GM21423 (cell line): ENCODE measurements around the gene FAM131B.

ENCODE experiments used
- ATAC-seq: cut with Tn5 transposase; IDR thresholded peaks from one replicate; pipeline ENCODE4 v1.9.1; 2021; ENCODE audit warnings: mild to moderate bottlenecking, moderate library complexity; ENCODE audit not compliant: unreplicated experiment

Gene FAM131B

GRCh38 chr7:143325240-143325639 is 37.3 kb downstream of the FAM131B start:
- peak; percentile 60 for ATAC-seq

DNA sequence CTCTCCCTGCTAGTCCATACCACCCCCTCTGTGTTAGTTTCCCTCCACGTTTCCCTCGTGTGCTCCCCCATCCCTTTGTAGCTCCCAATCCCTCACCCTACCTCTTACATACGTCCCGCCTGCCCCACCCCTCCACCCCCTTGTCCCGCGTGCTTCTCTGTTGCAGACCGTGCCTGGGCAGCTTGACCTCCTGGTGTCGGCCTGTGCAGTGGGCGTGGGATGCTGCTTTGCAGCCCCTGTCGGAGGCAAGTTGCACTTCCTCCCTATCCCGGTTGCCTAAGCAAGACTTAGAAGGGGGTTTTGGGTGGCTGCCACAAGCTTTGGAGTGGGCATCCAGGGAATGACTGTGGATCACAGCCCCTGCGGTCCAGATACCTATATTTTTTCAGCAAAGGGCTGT is 38.9 kb downstream of the FAM131B start:
- ATAC-seq = no peak

- ATAC-seq = no peak
Observed at GRCh38 chr7:143322760-143323633, 39.5 kb downstream of the FAM131B start.

GRCh38 chr7:143321734-143322133 is 40.8 kb downstream of the FAM131B start:
- no peak for ATAC-seq

- no peak for ATAC-seq
Observed at GRCh38 chr7:143321242-143321641, 41.3 kb downstream of the FAM131B start.

- ATAC-seq = no peak
Observed at GRCh38 chr7:143320620-143321019, 41.9 kb downstream of the FAM131B start.

DNA sequence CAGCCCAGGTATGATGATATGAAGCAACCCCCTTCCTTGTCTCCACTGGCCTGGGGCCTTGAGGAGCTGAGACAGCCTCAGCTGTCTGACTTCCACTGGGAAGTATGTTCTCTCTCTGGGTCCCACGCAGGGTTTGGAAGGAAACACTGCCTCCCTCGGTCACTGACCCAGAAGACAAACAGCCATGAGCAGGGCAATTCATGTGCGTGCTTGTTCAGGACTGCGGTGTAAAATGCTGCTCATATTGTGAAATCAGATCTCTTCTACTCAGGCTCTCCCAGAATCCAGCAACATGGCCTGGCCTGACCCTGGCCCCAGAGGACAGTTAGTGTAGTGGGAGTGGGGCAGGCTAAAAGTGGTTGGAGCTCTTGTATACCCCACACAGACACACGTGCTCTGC is 43.9 kb downstream of the FAM131B start:
- ATAC-seq = no peak

DNA sequence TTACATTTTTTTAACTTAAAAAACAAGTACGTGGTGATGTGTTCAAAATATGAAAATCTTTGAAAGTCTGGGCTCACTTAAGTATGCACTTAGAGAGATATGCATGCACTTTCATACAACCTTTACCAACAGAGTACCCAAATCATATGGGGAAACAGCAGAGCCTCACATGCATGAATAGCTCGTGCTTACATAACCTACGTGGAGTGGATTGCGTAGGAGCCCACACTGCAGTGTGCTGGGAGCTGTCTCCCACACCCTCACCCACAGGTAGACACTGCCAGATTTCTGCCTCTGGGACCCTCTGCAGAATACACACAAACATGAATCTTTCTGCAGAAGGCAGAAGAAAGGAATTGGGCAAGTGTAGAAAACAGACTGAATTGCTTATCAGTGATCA is 46.0 kb downstream of the FAM131B start:
- ATAC-seq = no peak

- no peak for ATAC-seq
Observed at GRCh38 chr7:143315776-143316175, 46.7 kb downstream of the FAM131B start, which contains the start of gene CLCN1. Gene CLCN1, plus strand, starts transcription at chr7:143316111. Its CDS starts 102 bp downstream, at chr7:143316213.

GRCh38 chr7:143314127-143314526 is 48.4 kb downstream of the FAM131B start:
- no peak for ATAC-seq

- no peak for ATAC-seq
Observed at GRCh38 chr7:143308632-143309031, 53.9 kb downstream of the FAM131B start.

GRCh38 chr7:143305423-143306070 is 57.0 kb downstream of the FAM131B start:
- no peak for ATAC-seq

GRCh38 chr7:143304938-143305337 is 57.6 kb downstream of the FAM131B start:
- no peak for ATAC-seq

DNA sequence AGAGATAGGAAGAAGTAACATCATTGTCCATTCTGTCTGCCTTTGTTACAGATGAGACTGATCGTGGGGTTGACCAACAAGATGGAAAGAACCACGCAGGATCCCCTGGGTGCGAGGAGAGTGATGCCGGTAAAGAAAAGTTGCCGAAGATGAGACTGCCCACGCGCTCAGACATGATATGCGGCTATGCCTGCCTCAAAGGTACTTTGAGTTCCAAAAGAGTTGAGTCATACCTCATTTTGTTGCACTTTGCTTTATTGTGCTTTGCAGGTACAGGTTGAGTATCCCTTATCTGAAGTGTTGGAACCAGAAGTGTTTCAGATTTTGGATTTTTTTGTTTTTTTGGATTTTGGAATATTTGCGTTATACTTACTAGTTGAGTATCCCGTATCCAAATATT is 58.8 kb downstream of the FAM131B start:
- no peak for ATAC-seq
